HCT116 (cell line): ENCODE measurements around the gene BTG1. TPM values are rescaled to one million over a fixed set of nuclear protein-coding genes. Genes with fewer than 3 reads are reported as not detected.

ENCODE experiments used
- ATAC-seq: fragments of 200-7000 bp; cut with Tn5 transposase; 2 replicates; pipeline ENCODE4 v1.9.1; 2020; ENCODE audit warnings: mild to moderate bottlenecking, moderate library complexity
- BruUV-seq: library from RNA; stranded (reverse); fragments of 400-500 nt; replicated peaks from 2 replicates; lab custom pipeline; 2021; lab: Mats Ljungman, UMichigan
- CTCF ChIA-PET: fragments of 300-600 bp; sonication (Branson Sonifier 250); formaldehyde crosslinking; loops from one replicate; lab custom pipeline; 2021; ENCODE audit warnings: antibody characterized with exemption; lab: Charles Lee
- POLR2A ChIA-PET: fragments of 300-600, 350-600 bp; sonication (Branson Sonifier 250); formaldehyde crosslinking; loops from one replicate; lab custom pipeline; 2021; ENCODE audit warnings: antibody characterized with exemption; lab: Charles Lee
- RAD21 ChIA-PET, 2 experiments: fragments of 300-600 bp; sonication (Branson Sonifier 250); formaldehyde crosslinking; loops; one replicate each; lab custom pipeline; 2023; ENCODE audit warnings: low total read pairs in 2 of 2; ENCODE audit not compliant: uncharacterized antibody in 2 of 2, unreplicated experiment in 2 of 2, low non-redundant PET in 1 of 2; lab: Charles Lee
- DNase-seq: peaks from one replicate; pipeline ENCODE4 v3.0.0-alpha.2; 2010; ENCODE audit warnings: low read depth, low spot score
- H2AFZ ChIP-seq: fragments of 200-600 bp; shearing (Covaris generic), sonication (generic); 2 replicates; pipeline ENCODE4 v1.6.1; 2017; ENCODE audit warnings: low read depth, mixed run types, mixed read lengths, antibody characterized with exemption, low read length; ENCODE audit not compliant: poor library complexity, severe bottlenecking
- H3K27ac ChIP-seq: 2 replicates; pipeline ENCODE4 v1.5.1; 2012; ENCODE audit warnings: low read depth, low read length
- H3K27me3 ChIP-seq: fragments of 200-600 bp; sonication (generic); 2 replicates; pipeline ENCODE4 v1.6.1; 2016; ENCODE audit warnings: mixed run types, low read length, mixed read lengths; ENCODE audit not compliant: insufficient read depth
- H3K36me3 ChIP-seq, 2 experiments: fragments of 200-500 bp in 1 of 2; fragments of 200-600 bp in 1 of 2; sonication (Bioruptor generic) in 1 of 2; sonication (generic) in 1 of 2; 2 replicates each; pipeline versions ENCODE4 v1.5.1 to v1.6.1; 2014 to 2016; ENCODE audit warnings: low read length in 2 of 2, inconsistent platforms in 1 of 2, mixed read lengths in 1 of 2, mixed run types in 1 of 2; ENCODE audit not compliant: insufficient read depth in 2 of 2, control insufficient read depth in 1 of 2
- H3K4me1 ChIP-seq, 2 experiments: fragments of 200-600 bp in 1 of 2; sonication (generic) in 1 of 2; 2 replicates each; pipeline versions ENCODE4 v1.5.1 to v1.6.1; 2012 to 2017; ENCODE audit warnings: low read length in 2 of 2, inconsistent platforms in 1 of 2, mild to moderate bottlenecking in 1 of 2, mixed read lengths in 1 of 2, mixed run types in 1 of 2, moderate library complexity in 1 of 2; ENCODE audit not compliant: insufficient read depth in 2 of 2, control insufficient read depth in 1 of 2
- H3K4me2 ChIP-seq: fragments of 200-600 bp; sonication (generic); 2 replicates; pipeline ENCODE4 v1.6.1; 2017; ENCODE audit warnings: mixed run types, low read length, mixed read lengths
- H3K4me3 ChIP-seq, 2 experiments: fragments of 200-600 bp in 1 of 2; sonication (generic) in 1 of 2; replicated peaks in 1 of 2; 2 replicates each; pipeline ENCODE4 v1.5.1; 2011 to 2016; ENCODE audit warnings: low read length in 2 of 2, control low read depth in 1 of 2, low read depth in 1 of 2, mild to moderate bottlenecking in 1 of 2, mixed read lengths in 1 of 2, mixed run types in 1 of 2
- H3K79me2 ChIP-seq: fragments of 200-600 bp; sonication (generic); 2 replicates; pipeline ENCODE4 v1.6.1; 2017; ENCODE audit warnings: mild to moderate bottlenecking, mixed run types, low read length, moderate library complexity, mixed read lengths; ENCODE audit not compliant: insufficient read depth
- H3K9ac ChIP-seq: fragments of 200-600 bp; sonication (generic); 2 replicates; pipeline ENCODE4 v1.6.1; 2016; ENCODE audit warnings: low read length, mixed read lengths
- H3K9me2 ChIP-seq: fragments of 200-600 bp; sonication (generic), shearing (Covaris generic); 2 replicates; pipeline ENCODE4 v1.6.1; 2017; ENCODE audit warnings: mixed run types, mild to moderate bottlenecking, moderate library complexity; ENCODE audit not compliant: insufficient read depth
- H3K9me3 ChIP-seq, 2 experiments: fragments of 200-500 bp in 1 of 2; fragments of 200-600 bp in 1 of 2; sonication (Bioruptor generic) in 1 of 2; sonication (generic) in 1 of 2; 2 replicates each; pipeline ENCODE4 v1.6.1; 2014 to 2017; ENCODE audit warnings: low read length in 2 of 2, mixed read lengths in 2 of 2, inconsistent platforms in 1 of 2, low read depth in 1 of 2, mild to moderate bottlenecking in 1 of 2, mixed run types in 1 of 2, moderate library complexity in 1 of 2; ENCODE audit not compliant: control insufficient read depth in 1 of 2, insufficient read depth in 1 of 2
- H4K20me1 ChIP-seq: fragments of 200-600 bp; sonication (generic), shearing (Covaris generic); 2 replicates; pipeline ENCODE4 v1.6.1; 2017; ENCODE audit warnings: mixed run types, mild to moderate bottlenecking, moderate library complexity; ENCODE audit not compliant: insufficient read depth
- ATF3 ChIP-seq: IDR thresholded peaks from 2 replicates; pipeline ENCODE4 v1.6.1; 2012
- CEBPB ChIP-seq: IDR thresholded peaks from 2 replicates; pipeline ENCODE4 v1.6.1; 2012; ENCODE audit warnings: low read depth
- EGR1 ChIP-seq: IDR thresholded peaks from 2 replicates; pipeline ENCODE4 v1.6.1; 2012; ENCODE audit warnings: low read depth
- ELF1 ChIP-seq: IDR thresholded peaks from 2 replicates; pipeline ENCODE4 v1.6.1; 2012; ENCODE audit warnings: low read depth, borderline replicate concordance
- EZH2 ChIP-seq: fragments of 200-600 bp; sonication (generic); IDR thresholded peaks from 2 replicates; pipeline ENCODE4 v1.6.1; 2017; ENCODE audit warnings: antibody characterized with exemption, mixed run types
- EZH2phosphoT487 ChIP-seq: fragments of 200-600 bp; IDR thresholded peaks from 2 replicates; pipeline ENCODE4 v1.6.1; 2018; ENCODE audit warnings: antibody characterized with exemption, borderline replicate concordance
- FOSL1 ChIP-seq: IDR thresholded peaks from 2 replicates; pipeline ENCODE4 v1.6.1; 2012; ENCODE audit warnings: low read depth
- JUND ChIP-seq: IDR thresholded peaks from 2 replicates; pipeline ENCODE4 v1.6.1; 2012
- POLR2A ChIP-seq: IDR thresholded peaks from 2 replicates; pipeline ENCODE4 v1.7.0; 2011; ENCODE audit warnings: borderline replicate concordance; ENCODE audit not compliant: insufficient read depth, insufficient read length; ENCODE audit errors: extremely low read depth
- POLR2AphosphoS5 ChIP-seq: IDR thresholded peaks from 2 replicates; pipeline ENCODE4 v1.6.1; 2011; ENCODE audit warnings: mild to moderate bottlenecking, low read depth, low read length, moderate library complexity
- SIN3A ChIP-seq: IDR thresholded peaks from 2 replicates; pipeline ENCODE4 v1.6.1; 2012; ENCODE audit warnings: low read depth
- SP1 ChIP-seq: IDR thresholded peaks from 2 replicates; pipeline ENCODE4 v1.6.1; 2012; ENCODE audit warnings: low read depth
- SRF ChIP-seq: IDR thresholded peaks from 2 replicates; pipeline ENCODE4 v1.6.1; 2012; ENCODE audit warnings: low read depth
- YY1 ChIP-seq: IDR thresholded peaks from 2 replicates; pipeline ENCODE4 v1.6.1; 2011; ENCODE audit warnings: low read length, low read depth, moderate library complexity, mild to moderate bottlenecking; ENCODE audit not compliant: insufficient replicate concordance; ENCODE audit errors: extremely low read depth
- ZFX ChIP-seq: fragments of 450-650 bp; IDR thresholded peaks from 2 replicates; pipeline ENCODE4 v1.6.1; 2017
- intact Hi-C: fragments of 100-400 bp; cut with micrococcal nuclease; formaldehyde crosslinking; loops from 2 replicates; pipeline ENCODE4 v1.10.0; 2022
- total RNA-seq: library from RNA; stranded (reverse); gene quantifications from one replicate; pipeline ENCODE4 v1.2.1, GENCODE V29; 2021; ENCODE audit not compliant: unreplicated experiment
- TF ChIP-seq, protein P1 (sequence below): IDR thresholded peaks from 2 replicates; pipeline ENCODE4 v1.6.1; 2012; ENCODE audit warnings: low read depth
- TF ChIP-seq, protein P2 (sequence below), 3 experiments: fragments of 200-600 bp in 1 of 3; sonication (generic) in 1 of 3; IDR thresholded peaks in 2 of 3; conservative IDR thresholded peaks in 1 of 3; 2 replicates each; pipeline ENCODE4 v1.5.1; 2012 to 2017; ENCODE audit warnings: low read depth in 2 of 3, low read length in 2 of 3, antibody characterized with exemption in 1 of 3, borderline replicate concordance in 1 of 3, control low read depth in 1 of 3, mild to moderate bottlenecking in 1 of 3, mixed read lengths in 1 of 3, mixed run types in 1 of 3, moderate library complexity in 1 of 3; ENCODE audit not compliant: insufficient read depth in 1 of 3

The BTG1 gene
- total RNA-seq, 1 experiment from 2014 or later, result 57.3 TPM

DNA sequence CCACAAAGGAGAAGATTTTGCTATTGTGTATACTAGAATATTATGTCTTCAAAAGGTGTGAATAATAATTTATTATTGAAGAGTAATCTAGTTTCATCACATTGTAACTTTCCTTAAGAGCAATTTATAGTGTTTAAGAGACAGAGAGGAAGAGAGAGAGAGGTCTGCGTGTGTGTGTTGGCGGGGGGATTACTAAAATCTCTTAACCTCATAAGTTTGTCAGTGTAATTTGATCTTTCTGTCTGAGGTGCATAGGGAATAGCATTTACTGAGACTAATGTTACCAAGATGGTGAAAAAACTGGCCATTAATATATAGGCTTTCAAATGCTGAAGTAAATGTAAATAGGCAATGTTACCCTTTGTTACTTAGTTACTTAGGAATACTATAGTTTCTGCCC lies 48.2 kb upstream of the BTG1 start:
- no peaks in the 10 kb centered on the region for H3K9me3 ChIP-seq
- DNase-seq (no peak), ATAC-seq (no peak)
- H3K9me2 ChIP-seq, result no peaks in the 10 kb centered on the region
- TF ChIP-seq ELF1 (no peak), EZH2phosphoT487 (no peak), FOSL1 (no peak), SRF (no peak), SIN3A (no peak), CEBPB (no peak), EGR1 (no peak), POLR2A (no peak), SP1 (no peak), ZFX (no peak), EZH2 (no peak), ATF3 (no peak), YY1 (no peak), POLR2AphosphoS5 (no peak), JUND (no peak)
- TF ChIP-seq, protein P1, sequence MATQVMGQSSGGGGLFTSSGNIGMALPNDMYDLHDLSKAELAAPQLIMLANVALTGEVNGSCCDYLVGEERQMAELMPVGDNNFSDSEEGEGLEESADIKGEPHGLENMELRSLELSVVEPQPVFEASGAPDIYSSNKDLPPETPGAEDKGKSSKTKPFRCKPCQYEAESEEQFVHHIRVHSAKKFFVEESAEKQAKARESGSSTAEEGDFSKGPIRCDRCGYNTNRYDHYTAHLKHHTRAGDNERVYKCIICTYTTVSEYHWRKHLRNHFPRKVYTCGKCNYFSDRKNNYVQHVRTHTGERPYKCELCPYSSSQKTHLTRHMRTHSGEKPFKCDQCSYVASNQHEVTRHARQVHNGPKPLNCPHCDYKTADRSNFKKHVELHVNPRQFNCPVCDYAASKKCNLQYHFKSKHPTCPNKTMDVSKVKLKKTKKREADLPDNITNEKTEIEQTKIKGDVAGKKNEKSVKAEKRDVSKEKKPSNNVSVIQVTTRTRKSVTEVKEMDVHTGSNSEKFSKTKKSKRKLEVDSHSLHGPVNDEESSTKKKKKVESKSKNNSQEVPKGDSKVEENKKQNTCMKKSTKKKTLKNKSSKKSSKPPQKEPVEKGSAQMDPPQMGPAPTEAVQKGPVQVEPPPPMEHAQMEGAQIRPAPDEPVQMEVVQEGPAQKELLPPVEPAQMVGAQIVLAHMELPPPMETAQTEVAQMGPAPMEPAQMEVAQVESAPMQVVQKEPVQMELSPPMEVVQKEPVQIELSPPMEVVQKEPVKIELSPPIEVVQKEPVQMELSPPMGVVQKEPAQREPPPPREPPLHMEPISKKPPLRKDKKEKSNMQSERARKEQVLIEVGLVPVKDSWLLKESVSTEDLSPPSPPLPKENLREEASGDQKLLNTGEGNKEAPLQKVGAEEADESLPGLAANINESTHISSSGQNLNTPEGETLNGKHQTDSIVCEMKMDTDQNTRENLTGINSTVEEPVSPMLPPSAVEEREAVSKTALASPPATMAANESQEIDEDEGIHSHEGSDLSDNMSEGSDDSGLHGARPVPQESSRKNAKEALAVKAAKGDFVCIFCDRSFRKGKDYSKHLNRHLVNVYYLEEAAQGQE, result no peak
- TF ChIP-seq, protein P2, sequence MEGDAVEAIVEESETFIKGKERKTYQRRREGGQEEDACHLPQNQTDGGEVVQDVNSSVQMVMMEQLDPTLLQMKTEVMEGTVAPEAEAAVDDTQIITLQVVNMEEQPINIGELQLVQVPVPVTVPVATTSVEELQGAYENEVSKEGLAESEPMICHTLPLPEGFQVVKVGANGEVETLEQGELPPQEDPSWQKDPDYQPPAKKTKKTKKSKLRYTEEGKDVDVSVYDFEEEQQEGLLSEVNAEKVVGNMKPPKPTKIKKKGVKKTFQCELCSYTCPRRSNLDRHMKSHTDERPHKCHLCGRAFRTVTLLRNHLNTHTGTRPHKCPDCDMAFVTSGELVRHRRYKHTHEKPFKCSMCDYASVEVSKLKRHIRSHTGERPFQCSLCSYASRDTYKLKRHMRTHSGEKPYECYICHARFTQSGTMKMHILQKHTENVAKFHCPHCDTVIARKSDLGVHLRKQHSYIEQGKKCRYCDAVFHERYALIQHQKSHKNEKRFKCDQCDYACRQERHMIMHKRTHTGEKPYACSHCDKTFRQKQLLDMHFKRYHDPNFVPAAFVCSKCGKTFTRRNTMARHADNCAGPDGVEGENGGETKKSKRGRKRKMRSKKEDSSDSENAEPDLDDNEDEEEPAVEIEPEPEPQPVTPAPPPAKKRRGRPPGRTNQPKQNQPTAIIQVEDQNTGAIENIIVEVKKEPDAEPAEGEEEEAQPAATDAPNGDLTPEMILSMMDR (IDR thresholded peaks at IDR 0.05 in 2 of 3, conservative IDR thresholded peaks at IDR 0.05 in 1 of 3; ENCODE audit: borderline replicate concordance in 1 of 3, insufficient read depth in 1 of 3, low read depth in 2 of 3, low read length in 2 of 3), result no peak
- CTCF ChIA-PET, result no interaction called here
- intact Hi-C loops, result no loop called here
- RAD21 ChIA-PET, result no interaction called here
- H2AFZ ChIP-seq, result no peak overlapping the region
- no peak overlapping the region for H3K4me3 ChIP-seq
- no peak overlapping the region for H3K27ac ChIP-seq
- H3K4me1 ChIP-seq, result no peaks in the 10 kb centered on the region
- H3K4me2 ChIP-seq, result no peak overlapping the region
- no peak overlapping the region for H3K9ac ChIP-seq
- POLR2A ChIA-PET, result no interaction called here
- H4K20me1 ChIP-seq, result no peaks in the 10 kb centered on the region
- no peaks in the 10 kb centered on the region for H3K36me3 ChIP-seq
- no TSS peak for BruUV-seq
- no peaks in the 10 kb centered on the region for H3K79me2 ChIP-seq
- H3K27me3 ChIP-seq, result no peaks in the 10 kb centered on the region
